AG04450 (cell line): Measurements from ENCODE around the gene ARHGEF12. TPM values are rescaled to one million over a fixed set of nuclear protein-coding genes. Genes with fewer than 3 reads are reported as not detected.
A peak's percentile ranks its signal among the peaks of the same experiment; 100 is the strongest.

Source experiments
- CTCF ChIA-PET: fragments of 300-600, 350-600 bp; formaldehyde crosslinking; extraction: SDS; loops from one replicate; lab custom pipeline; 2022; ENCODE audit warnings: antibody characterized with exemption, inconsistent platforms; lab: Charles Lee
- POLR2A ChIA-PET: fragments of 350-600 bp; formaldehyde crosslinking; extraction: SDS; loops from one replicate; lab custom pipeline; 2021; ENCODE audit warnings: antibody characterized with exemption, inconsistent platforms; lab: Yijun Ruan, JAX
- DNase-seq: peaks from one replicate; pipeline ENCODE4 v3.0.0-alpha.2; 2011; ENCODE audit warnings: low read depth, low spot score
- H3K27ac ChIP-seq: one replicate; pipeline ENCODE4 v1.5.1; 2012; ENCODE audit warnings: low read depth, low read length, control low read depth
- H3K27me3 ChIP-seq: one replicate; pipeline ENCODE4 v1.6.0; 2012; ENCODE audit warnings: low read length; ENCODE audit not compliant: control insufficient read depth, insufficient read depth
- H3K4me3 ChIP-seq: 2 replicates; pipeline ENCODE4 v1.5.1; 2011; ENCODE audit warnings: mild to moderate bottlenecking, low read depth, low read length, control low read depth
- H3K9me3 ChIP-seq: 2 replicates; pipeline ENCODE4 v1.5.1; 2012; ENCODE audit warnings: low read length; ENCODE audit not compliant: control insufficient read depth, insufficient read depth
- CTCF ChIP-seq: IDR thresholded peaks from 2 replicates; pipeline ENCODE4 v1.5.1; 2011; ENCODE audit warnings: low read depth, low read length, control low read depth, inconsistent platforms
- polyA plus RNA-seq: library from polyadenylated mRNA; depleted of rRNA; stranded (reverse); fragments of >200 nt; gene quantifications from 2 replicates; pipeline ENCODE4 v1.2.3, GENCODE V29; 2011

ARHGEF12 gene
- polyA plus RNA-seq, 1 experiment = 64.8 TPM

GRCh38 chr11:120526241-120526640 is 190.0 kb downstream of the ARHGEF12 start:
- ChIA-PET CTCF (interaction anchor here (1.1 kb wide), 2 partner anchors 14 to 159 kb away, joined by 3 to 4 read pairs; partner anchors contain the start of gene GRIK4), POLR2A (interaction anchor here (0.9 kb wide), 1 partner anchor 15 kb away, joined by 3 read pairs; no protein-coding TSS in a partner anchor)
- H3K4me3 ChIP-seq = no peak overlapping the region

GRCh38 chr11:120527111-120527761 is 191.0 kb downstream of the ARHGEF12 start:
- no peaks in the 10 kb centered on the region for H3K9me3 ChIP-seq
- ChIA-PET POLR2A (interaction anchor here (1.2 to 1.5 kb wide), 2 partner anchors 10 to 14 kb away, joined by 4 to 6 read pairs; no protein-coding TSS in a partner anchor), CTCF (interaction anchor here (1.7 kb wide), 1 partner anchor 158 kb away, joined by 9 read pairs; no protein-coding TSS in a partner anchor)
- H3K27ac ChIP-seq = peak overlapping the region; percentile 21
- H3K27me3 ChIP-seq = no peaks in the 10 kb centered on the region
- no peak overlapping the region for H3K4me3 ChIP-seq
- TF ChIP-seq CTCF = peak; percentile 24
- DNase-seq = peak; percentile 47

More at GRCh38 chr11:120526241-120526640, 190.0 kb downstream of the ARHGEF12 start:
- Histone ChIP-seq H3K9me3 (no peaks in the 10 kb centered on the region), H3K27ac (no peak overlapping the region), H3K27me3 (no peaks in the 10 kb centered on the region)
- TF ChIP-seq CTCF = no peak
- no peak for DNase-seq

DNA sequence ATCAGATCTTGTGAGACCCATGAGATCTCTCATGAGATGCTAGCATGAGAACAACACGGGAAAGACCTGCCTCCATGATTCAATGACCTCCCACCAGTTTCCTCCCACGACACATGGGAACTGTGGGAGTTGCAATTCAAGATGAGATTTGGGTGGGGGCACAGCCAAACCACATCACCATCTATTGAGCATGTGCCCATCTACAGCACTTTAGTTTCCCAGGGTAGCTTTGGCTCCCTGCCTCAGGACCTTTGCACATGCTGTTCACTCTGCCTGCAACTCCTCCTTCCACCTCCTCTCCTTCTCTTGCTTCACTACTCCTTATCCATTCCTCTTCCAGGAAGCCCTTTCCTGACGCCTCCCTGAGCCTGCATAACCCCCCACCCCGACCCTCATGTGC is 192.5 kb downstream of the ARHGEF12 start:
- Histone ChIP-seq H3K27ac (no peak overlapping the region), H3K27me3 (no peaks in the 10 kb centered on the region), H3K9me3 (no peaks in the 10 kb centered on the region), H3K4me3 (no peak overlapping the region)
- ChIA-PET CTCF (no interaction called here), POLR2A (no interaction called here)
- no peak for TF ChIP-seq CTCF
- no peak for DNase-seq

GRCh38 chr11:120529214-120529613 is 193.0 kb downstream of the ARHGEF12 start:
- Histone ChIP-seq H3K27ac (no peak overlapping the region), H3K4me3 (no peak overlapping the region), H3K27me3 (no peaks in the 10 kb centered on the region), H3K9me3 (no peaks in the 10 kb centered on the region)
- POLR2A ChIA-PET = no interaction called here
- CTCF ChIA-PET = no interaction called here
- DNase-seq = no peak
- TF ChIP-seq CTCF = no peak

- POLR2A ChIA-PET = no interaction called here
- Histone ChIP-seq H3K9me3 (no peaks in the 10 kb centered on the region), H3K4me3 (no peak overlapping the region)
Observed at GRCh38 chr11:120529911-120530310, 193.7 kb downstream of the ARHGEF12 start.

More at GRCh38 chr11:120529911-120530310, 193.7 kb downstream of the ARHGEF12 start:
- no peaks in the 10 kb centered on the region for H3K27me3 ChIP-seq
- CTCF ChIA-PET = no interaction called here
- no peak overlapping the region for H3K27ac ChIP-seq
- no peak for TF ChIP-seq CTCF
- no peak for DNase-seq
